ENCODE measurements around the gene TMTC3. TPM values are rescaled to one million over a fixed set of nuclear protein-coding genes. Genes with fewer than 3 reads are reported as not detected.

TMTC3 gene
- polyA plus RNA-seq, 2 of the 4 experiments (the other 2 are of a cell fraction), result 12.0 to 34.9 TPM

- 95% methylated on average over 4 of the region's 4 CpGs for WGBS (ENCODE audit: missing lambda C conversion rate)
- Histone ChIP-seq H3K4me3 (no peak overlapping the region), H3K9me3 (no peaks in the 10 kb centered on the region), H3K27ac (no peak overlapping the region), H3K4me1 (no peaks in the 10 kb centered on the region), H3K4me2 (no peak overlapping the region)
- ATAC-seq (no peak), FAIRE-seq (no peak), DNase-seq (ENCODE audit: low read depth in 1 of 2, low spot score in 1 of 2) (no peak)
- TF ChIP-seq RFX5 (IDR thresholded peaks at IDR 0.05) (no peak), MAFK (IDR thresholded peaks at IDR 0.05; ENCODE audit: partially characterized antibody) (peak; percentile 50), ATOH8 (CRISPR knock-in tag; IDR thresholded peaks at IDR 0.05; ENCODE audit: low read depth) (no peak)
- POLR2A ChIA-PET, result no interaction called here
- CTCF ChIA-PET, result no interaction called here
Observed at GRCh38 chr12:88093573-88093972, 48.5 kb upstream of the TMTC3 start.

- FAIRE-seq (no peak), DNase-seq (ENCODE audit: low read depth in 1 of 2, low spot score in 1 of 2) (no peak), ATAC-seq (no peak)
- 92% methylated on average over 2 of the region's 2 CpGs for WGBS (ENCODE audit: missing lambda C conversion rate)
- Histone ChIP-seq H3K27ac (no peak overlapping the region), H3K9me3 (no peaks in the 10 kb centered on the region), H3K4me1 (no peaks in the 10 kb centered on the region), H3K4me3 (no peak overlapping the region), H3K4me2 (no peak overlapping the region)
- ChIA-PET POLR2A (no interaction called here), CTCF (no interaction called here)
- TF ChIP-seq POLR2A (IDR thresholded peaks at IDR 0.05; ENCODE audit: low read length) (no peak), HEYL (CRISPR knock-in tag; IDR thresholded peaks at IDR 0.05) (no peak), BCL3 (IDR thresholded peaks at IDR 0.05) (no peak), HOXA7 (CRISPR knock-in tag; IDR thresholded peaks at IDR 0.05) (no peak), RCOR1 (IDR thresholded peaks at IDR 0.05; ENCODE audit: low read depth, low read length) (no peak), KDM1A (IDR thresholded peaks at IDR 0.05; ENCODE audit: low read depth) (no peak), MAX (IDR thresholded peaks at IDR 0.05) (no peak), TP53 (CRISPR knock-in tag; IDR thresholded peaks at IDR 0.05) (no peak), ESRRA (IDR thresholded peaks at IDR 0.05; ENCODE audit: borderline replicate concordance, low read length) (no peak), ATOH8 (CRISPR knock-in tag; IDR thresholded peaks at IDR 0.05; ENCODE audit: low read depth) (no peak), MAZ (IDR thresholded peaks at IDR 0.05; ENCODE audit: borderline replicate concordance, low read depth, low read length) (no peak)
Observed at GRCh38 chr12:88108021-88108420, 34.1 kb upstream of the TMTC3 start.

- FAIRE-seq (peak; percentile 80), DNase-seq (ENCODE audit: low read depth in 1 of 2, low spot score in 1 of 2) (peak; percentile 20 to 74), ATAC-seq (peak in 1 of 2 experiments; percentile 44; a peak in 1 of 6 replicates)
- Histone ChIP-seq H3K4me3 (no peak overlapping the region), H3K9me3 (no peaks in the 10 kb centered on the region), H3K4me1 (peaks cover 4% of the 10 kb centered on the region; the same call in 1 of the 3 replicates), H3K27ac (no peak overlapping the region), H3K4me2 (peak overlapping the region; percentile 66)
- TF ChIP-seq ZSCAN20 (CRISPR knock-in tag; IDR thresholded peaks at IDR 0.05) (no peak), POLR2A (IDR thresholded peaks at IDR 0.05; ENCODE audit: low read length) (no peak), HES2 (IDR thresholded peaks at IDR 0.05) (no peak), E2F6 (IDR thresholded peaks at IDR 0.05; ENCODE audit: borderline replicate concordance, low read depth) (no peak), CBX8 (IDR thresholded peaks at IDR 0.05) (no peak), CBX2 (IDR thresholded peaks at IDR 0.05; ENCODE audit: borderline replicate concordance, low read depth) (no peak), HMGXB4 (CRISPR knock-in tag; IDR thresholded peaks at IDR 0.05; ENCODE audit: borderline replicate concordance) (no peak), MAFK (IDR thresholded peaks at IDR 0.05; ENCODE audit: partially characterized antibody) (no peak), RAD21 (conservative IDR thresholded peaks at IDR 0.05 in 1 of 2, IDR thresholded peaks at IDR 0.05 in 1 of 2) (peak; percentile 78 to 80), RCOR1 (IDR thresholded peaks at IDR 0.05; ENCODE audit: low read depth, low read length) (no peak), CTCF (IDR thresholded peaks at IDR 0.05) (peak; percentile 39; the same call in 2 of the 3 replicates), RNF2 (IDR thresholded peaks at IDR 0.05; ENCODE audit: borderline replicate concordance, low read depth) (no peak), SMC3 (IDR thresholded peaks at IDR 0.05) (peak; percentile 47; the same call in 2 of the 3 replicates), MYC (IDR thresholded peaks at IDR 0.05; ENCODE audit: borderline replicate concordance, low read length) (no peak)
- ChIA-PET CTCF (interaction anchor here (1.0 to 1.8 kb wide), 2 partner anchors 12 to 882 kb away, joined by 3 to 5 read pairs; no protein-coding TSS in a partner anchor), POLR2A (no interaction called here)
- 16% methylated on average over 1 of the region's 1 CpG for WGBS (ENCODE audit: missing lambda C conversion rate)
Observed at GRCh38 chr12:88111074-88111652, 30.9 kb upstream of the TMTC3 start.

Data from A549 (cell line).